ENCODE results near the gene TGFB2. TPM values are rescaled to one million over a fixed set of nuclear protein-coding genes. Genes with fewer than 3 reads are reported as not detected.

Gene TGFB2
- polyA plus RNA-seq, 2 of the 4 experiments (the other 2 are of a cell fraction) = 29.7 to 65.8 TPM

DNA sequence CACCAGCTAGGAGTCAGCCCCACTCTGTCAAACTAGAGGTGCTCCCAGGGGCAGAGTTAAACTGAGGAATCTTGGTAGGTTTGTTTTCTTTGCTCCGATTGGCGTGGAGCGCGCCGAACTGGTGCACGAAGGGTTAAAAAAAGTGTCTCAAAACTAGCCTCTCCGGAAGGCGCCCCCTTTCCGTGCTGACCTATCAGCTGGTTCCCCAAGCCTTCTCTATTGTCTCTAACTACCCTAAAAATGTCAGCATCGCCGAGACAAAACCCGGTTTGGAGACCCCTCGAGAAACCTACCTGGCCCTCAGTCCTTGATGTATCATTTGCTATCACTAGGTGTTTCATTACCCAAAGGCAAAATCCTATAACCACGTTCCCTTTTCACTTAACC lies 2.2 kb downstream of the TGFB2 start:
- ChIA-PET POLR2A (interaction anchor here (1.0 to 3.5 kb wide), 7 partner anchors 19 to 359 kb away, joined by 3 to 37 read pairs (median 6); no protein-coding TSS in a partner anchor), CTCF (interaction anchor here (0.8 to 1.6 kb wide), 6 partner anchors 10 to 112 kb away, joined by 3 to 5 read pairs (median 3); no protein-coding TSS in a partner anchor)
- H3K27ac ChIP-seq = peak overlapping the region; percentile 96 to 97
- H3K9me3 ChIP-seq = no peaks in the 10 kb centered on the region
- DNase-seq (ENCODE audit: low read depth in 1 of 2, low spot score in 1 of 2) = peak in 1 of 2 experiments; percentile 64
- peak in 1 of 2 experiments; percentile 12; a peak in 3 of 6 replicates for ATAC-seq
- peak overlapping the region; percentile 83 for H3K4me3 ChIP-seq
- FAIRE-seq = no peak
- TF ChIP-seq, protein P1, sequence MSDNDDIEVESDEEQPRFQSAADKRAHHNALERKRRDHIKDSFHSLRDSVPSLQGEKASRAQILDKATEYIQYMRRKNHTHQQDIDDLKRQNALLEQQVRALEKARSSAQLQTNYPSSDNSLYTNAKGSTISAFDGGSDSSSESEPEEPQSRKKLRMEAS (IDR thresholded peaks at IDR 0.05) = 0 out of 2 replicates have a peak, but pooled peaks have one; percentile 13
- TF ChIP-seq, protein P2, sequence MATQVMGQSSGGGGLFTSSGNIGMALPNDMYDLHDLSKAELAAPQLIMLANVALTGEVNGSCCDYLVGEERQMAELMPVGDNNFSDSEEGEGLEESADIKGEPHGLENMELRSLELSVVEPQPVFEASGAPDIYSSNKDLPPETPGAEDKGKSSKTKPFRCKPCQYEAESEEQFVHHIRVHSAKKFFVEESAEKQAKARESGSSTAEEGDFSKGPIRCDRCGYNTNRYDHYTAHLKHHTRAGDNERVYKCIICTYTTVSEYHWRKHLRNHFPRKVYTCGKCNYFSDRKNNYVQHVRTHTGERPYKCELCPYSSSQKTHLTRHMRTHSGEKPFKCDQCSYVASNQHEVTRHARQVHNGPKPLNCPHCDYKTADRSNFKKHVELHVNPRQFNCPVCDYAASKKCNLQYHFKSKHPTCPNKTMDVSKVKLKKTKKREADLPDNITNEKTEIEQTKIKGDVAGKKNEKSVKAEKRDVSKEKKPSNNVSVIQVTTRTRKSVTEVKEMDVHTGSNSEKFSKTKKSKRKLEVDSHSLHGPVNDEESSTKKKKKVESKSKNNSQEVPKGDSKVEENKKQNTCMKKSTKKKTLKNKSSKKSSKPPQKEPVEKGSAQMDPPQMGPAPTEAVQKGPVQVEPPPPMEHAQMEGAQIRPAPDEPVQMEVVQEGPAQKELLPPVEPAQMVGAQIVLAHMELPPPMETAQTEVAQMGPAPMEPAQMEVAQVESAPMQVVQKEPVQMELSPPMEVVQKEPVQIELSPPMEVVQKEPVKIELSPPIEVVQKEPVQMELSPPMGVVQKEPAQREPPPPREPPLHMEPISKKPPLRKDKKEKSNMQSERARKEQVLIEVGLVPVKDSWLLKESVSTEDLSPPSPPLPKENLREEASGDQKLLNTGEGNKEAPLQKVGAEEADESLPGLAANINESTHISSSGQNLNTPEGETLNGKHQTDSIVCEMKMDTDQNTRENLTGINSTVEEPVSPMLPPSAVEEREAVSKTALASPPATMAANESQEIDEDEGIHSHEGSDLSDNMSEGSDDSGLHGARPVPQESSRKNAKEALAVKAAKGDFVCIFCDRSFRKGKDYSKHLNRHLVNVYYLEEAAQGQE (IDR thresholded peaks at IDR 0.05) = no peak
- 4% methylated on average over 14 of the region's 14 CpGs for WGBS (ENCODE audit: missing lambda C conversion rate)
- peaks cover 49% of the 10 kb centered on the region for H3K4me1 ChIP-seq
- H3K4me2 ChIP-seq = peak overlapping the region; percentile 95

DNA sequence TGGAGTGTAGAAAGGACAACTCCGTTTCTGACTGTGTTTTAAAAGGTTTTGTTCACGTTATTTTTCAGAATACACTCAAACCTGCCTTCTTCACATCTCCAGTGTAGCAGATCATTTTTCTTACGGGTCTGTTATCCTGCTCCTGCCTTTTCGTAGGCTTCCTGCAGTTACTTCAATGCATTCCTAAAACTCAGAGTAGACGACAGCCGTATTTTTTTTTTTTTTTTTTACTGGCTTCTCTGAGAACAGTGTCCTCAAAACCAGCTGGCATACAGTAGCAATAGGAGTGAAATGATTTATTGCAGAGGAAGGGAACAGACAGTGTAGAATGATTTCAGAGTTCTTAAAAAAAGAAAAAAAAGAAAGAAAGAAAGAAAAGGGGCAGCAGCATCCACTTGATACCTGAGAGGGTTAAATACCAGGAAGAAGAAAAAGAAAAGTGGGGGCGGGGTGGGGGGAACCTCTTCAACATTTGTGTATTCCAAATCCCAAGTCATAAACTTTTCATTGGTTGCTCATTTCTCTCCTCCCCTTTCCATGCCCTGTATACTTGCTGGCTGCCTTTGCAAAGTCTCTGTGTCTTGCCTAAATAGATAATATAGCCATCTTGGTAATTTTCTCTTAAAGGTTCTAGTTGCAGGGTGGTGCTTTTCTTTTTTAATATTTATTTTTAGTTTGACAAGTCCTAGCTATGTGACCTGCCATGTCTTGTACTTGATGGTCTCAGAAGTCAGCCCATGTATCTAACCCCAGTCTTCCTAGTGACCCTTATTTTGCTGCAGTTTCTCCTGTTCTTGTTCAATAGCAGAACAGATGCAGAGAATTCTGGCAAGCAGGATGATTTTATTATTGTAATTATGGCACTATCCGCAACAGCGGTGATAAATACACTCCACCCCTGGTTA lies 2.8 kb downstream of the TGFB2 start:
- DNase-seq (ENCODE audit: low read depth in 1 of 2, low spot score in 1 of 2) = peak; percentile 57 to 84
- TF ChIP-seq ZFP36 (IDR thresholded peaks at IDR 0.05; ENCODE audit: borderline replicate concordance, partially characterized antibody) (no peak), HEYL (CRISPR knock-in tag; IDR thresholded peaks at IDR 0.05) (no peak), ZNF302 (CRISPR knock-in tag; IDR thresholded peaks at IDR 0.05) (no peak), HOXB5 (CRISPR knock-in tag; IDR thresholded peaks at IDR 0.05) (no peak; the same call in 1 of the 2 replicates), EHF (CRISPR knock-in tag; IDR thresholded peaks at IDR 0.05) (no peak), ZC3H11A (IDR thresholded peaks at IDR 0.05) (no peak), HOXA7 (CRISPR knock-in tag; IDR thresholded peaks at IDR 0.05) (0 out of 2 replicates have a peak, but pooled peaks have one; percentile 35), JUN (IDR thresholded peaks at IDR 0.05) (peak; percentile 51 to 62; a peak in 4 of 5 replicates), ZSCAN20 (CRISPR knock-in tag; IDR thresholded peaks at IDR 0.05) (no peak), SMC3 (IDR thresholded peaks at IDR 0.05) (peak; percentile 20; the same call in 1 of the 3 replicates)
- TF ChIP-seq, protein P3, sequence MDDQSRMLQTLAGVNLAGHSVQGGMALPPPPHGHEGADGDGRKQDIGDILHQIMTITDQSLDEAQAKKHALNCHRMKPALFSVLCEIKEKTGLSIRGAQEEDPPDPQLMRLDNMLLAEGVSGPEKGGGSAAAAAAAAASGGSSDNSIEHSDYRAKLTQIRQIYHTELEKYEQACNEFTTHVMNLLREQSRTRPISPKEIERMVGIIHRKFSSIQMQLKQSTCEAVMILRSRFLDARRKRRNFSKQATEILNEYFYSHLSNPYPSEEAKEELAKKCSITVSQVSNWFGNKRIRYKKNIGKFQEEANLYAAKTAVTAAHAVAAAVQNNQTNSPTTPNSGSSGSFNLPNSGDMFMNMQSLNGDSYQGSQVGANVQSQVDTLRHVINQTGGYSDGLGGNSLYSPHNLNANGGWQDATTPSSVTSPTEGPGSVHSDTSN (IDR thresholded peaks at IDR 0.05) = no peak
- TF ChIP-seq, protein P4, sequence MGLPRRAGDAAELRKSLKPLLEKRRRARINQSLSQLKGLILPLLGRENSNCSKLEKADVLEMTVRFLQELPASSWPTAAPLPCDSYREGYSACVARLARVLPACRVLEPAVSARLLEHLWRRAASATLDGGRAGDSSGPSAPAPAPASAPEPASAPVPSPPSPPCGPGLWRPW (IDR thresholded peaks at IDR 0.05) = no peak
- ATAC-seq = peak in 1 of 2 experiments; percentile 50; a peak in 3 of 6 replicates
- FAIRE-seq = no peak
- Histone ChIP-seq H3K4me1 (peaks cover 55% of the 10 kb centered on the region), H3K9me3 (no peaks in the 10 kb centered on the region), H3K4me2 (peak overlapping the region; percentile 95), H3K4me3 (peak overlapping the region; percentile 83), H3K27ac (peak overlapping the region; percentile 96 to 97)
- ChIA-PET POLR2A (interaction anchor here (0.6 to 3.5 kb wide), 12 partner anchors 11 to 358 kb away, joined by 3 to 37 read pairs (median 4); no protein-coding TSS in a partner anchor), CTCF (interaction anchor here (0.7 to 2.0 kb wide), 10 partner anchors 9 to 1313 kb away, joined by 3 to 5 read pairs (median 3); no protein-coding TSS in a partner anchor)
- WGBS (ENCODE audit: missing lambda C conversion rate) = 1% methylated on average over 9 of the region's 9 CpGs

DNA sequence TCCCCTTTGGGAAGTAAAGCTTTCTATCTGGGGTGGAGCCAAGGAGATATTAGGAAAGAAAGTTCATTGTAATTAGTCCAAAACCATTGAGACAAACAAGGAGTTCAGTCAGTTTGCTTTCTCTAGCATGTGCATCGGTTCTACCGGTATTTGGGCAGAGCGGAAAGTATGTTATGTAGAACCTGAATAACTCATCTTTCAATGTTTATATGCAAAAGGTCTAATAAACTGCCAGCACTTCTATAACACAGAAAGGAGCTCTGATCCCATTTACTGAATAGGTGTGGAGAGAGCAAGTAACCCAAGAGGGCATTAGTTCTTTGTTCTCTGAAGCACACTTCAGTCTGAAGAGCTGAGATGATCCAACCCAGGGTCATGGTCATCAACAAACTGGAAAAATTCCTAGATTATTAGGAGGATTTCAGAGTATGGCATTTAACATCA lies 3.5 kb downstream of the TGFB2 start:
- peaks cover 59% of the 10 kb centered on the region for H3K4me1 ChIP-seq
- FAIRE-seq = peak; percentile 51

More for the DNA sequence above, 3.5 kb downstream of the TGFB2 start:
- DNase-seq (ENCODE audit: low read depth in 1 of 2, low spot score in 1 of 2) (no peak), ATAC-seq (no peak)
- CTCF ChIA-PET = interaction anchor here (0.7 to 2.0 kb wide), 7 partner anchors 13 to 1312 kb away, joined by 3 to 5 read pairs (median 4); no protein-coding TSS in a partner anchor
- POLR2A ChIA-PET = interaction anchor here (0.9 to 2.0 kb wide), 5 partner anchors 22 to 127 kb away, joined by 3 to 12 read pairs (median 4); no protein-coding TSS in a partner anchor
- peak overlapping the region; percentile 83 for H3K4me3 ChIP-seq
- TF ChIP-seq SREBF2 (IDR thresholded peaks at IDR 0.05) = no peak
- no peak for TF ChIP-seq HOXB13 (CRISPR knock-in tag; IDR thresholded peaks at IDR 0.05; ENCODE audit: low read depth)
- TF ChIP-seq, protein P1 (IDR thresholded peaks at IDR 0.05) = no peak
- TF ChIP-seq TFCP2L1 (CRISPR knock-in tag; IDR thresholded peaks at IDR 0.05) = peak; percentile 42; the same call in 1 of the 2 replicates
- TF ChIP-seq JUN (IDR thresholded peaks at IDR 0.05) = peak in 1 of 2 experiments; percentile 7; a peak in 1 of 5 replicates
- H3K27ac ChIP-seq = peak overlapping the region; percentile 96 to 97
- 5% methylated on average over 3 of the region's 3 CpGs for WGBS (ENCODE audit: missing lambda C conversion rate)
- H3K4me2 ChIP-seq = peak overlapping the region; percentile 95
- H3K9me3 ChIP-seq = no peaks in the 10 kb centered on the region
